ENCODE data around the gene KIF14.
A peak's percentile ranks its signal among the peaks of the same experiment; 100 is the strongest.
"Not testable (repeated sequence)": the region's sequence is repeated elsewhere in the genome, so short reads cannot be mapped to it uniquely, and the experiment has no call there.

Gene KIF14

DNA sequence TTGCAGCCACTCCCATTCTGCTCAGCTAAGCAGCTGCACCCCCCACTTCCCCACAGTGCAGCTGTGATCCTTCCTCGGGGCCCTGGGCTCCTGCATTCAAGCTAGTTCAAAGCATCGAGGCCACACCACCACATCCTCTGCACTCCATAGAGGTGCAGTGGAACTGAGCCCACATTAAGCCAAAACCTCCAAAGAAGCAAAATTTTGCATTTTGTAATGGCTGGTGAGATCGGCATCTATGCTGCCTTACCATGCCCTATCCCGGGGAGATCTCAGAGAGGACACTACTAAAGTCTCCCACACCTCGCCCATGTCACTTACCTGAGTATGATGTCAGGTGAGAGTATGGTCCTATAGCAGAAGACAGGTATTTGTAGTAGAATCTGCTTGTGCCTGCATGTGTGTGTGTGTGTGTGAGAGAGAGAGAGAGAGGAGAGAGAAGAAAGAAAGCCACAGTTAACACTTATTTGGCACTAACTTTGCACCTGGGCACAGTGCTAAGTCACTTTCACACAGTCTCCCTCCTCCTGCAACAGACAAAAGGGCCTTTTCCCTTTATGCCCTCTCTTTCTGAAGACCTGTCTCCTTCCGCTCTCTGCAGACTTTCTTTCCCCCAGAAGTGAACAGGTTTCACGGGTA lies 89.8 kb downstream of the KIF14 start:
- Histone ChIP-seq H3K4me3 (ENCODE audit: low read length) (no peak overlapping the region), H3K36me3 (ENCODE audit: insufficient read depth, low read length) (no peaks in the 10 kb centered on the region), H3K9me3 (replicated peaks; ENCODE audit: low read length) (no peaks in the 10 kb centered on the region), H3K27me3 (ENCODE audit: control insufficient read depth, insufficient read depth, low read length) (peaks cover 20% of the 10 kb centered on the region), H3K4me1 (ENCODE audit: control insufficient read depth, insufficient read depth, low read length) (peaks cover 7% of the 10 kb centered on the region), H3K9ac (ENCODE audit: low read depth, low read length) (no peak overlapping the region), H3K4me2 (ENCODE audit: low read length) (no peak overlapping the region)

DNA sequence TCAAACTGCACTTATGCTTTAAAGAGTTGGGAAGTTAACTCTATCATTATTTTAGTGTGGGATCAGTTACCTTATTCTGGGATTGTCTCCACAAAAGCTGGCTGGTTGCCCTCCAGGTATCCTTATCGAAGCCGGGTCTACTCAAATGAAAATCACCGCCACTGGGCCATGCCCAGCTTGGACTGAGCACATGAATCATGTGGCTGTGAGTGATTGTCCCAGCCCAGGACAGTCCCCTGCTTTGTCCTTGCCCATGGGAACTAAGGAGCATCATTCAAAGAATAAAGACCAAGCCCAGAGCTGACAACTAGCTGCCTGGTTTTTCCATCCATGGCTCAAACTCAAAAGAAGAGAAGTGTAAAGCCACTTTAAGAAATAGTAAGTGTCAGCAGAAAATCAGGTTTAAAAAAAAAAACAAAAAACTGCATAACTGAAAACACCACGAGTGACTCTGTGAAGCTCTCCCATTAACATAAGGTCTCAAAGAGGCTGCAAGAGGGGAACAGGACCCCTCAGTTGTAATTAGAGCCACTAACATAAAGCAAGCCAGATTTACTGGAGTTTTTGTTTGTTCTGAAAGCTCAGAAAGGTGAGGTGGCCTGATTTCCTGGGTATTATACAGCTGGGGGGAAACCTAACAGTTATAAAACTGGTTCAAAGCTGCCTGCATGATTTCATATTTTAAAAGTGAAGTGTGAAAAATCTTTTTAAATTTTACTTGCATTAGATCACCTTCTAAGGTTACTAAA lies 91.5 kb downstream of the KIF14 start:
- H3K36me3 ChIP-seq (ENCODE audit: insufficient read depth, low read length) = no peaks in the 10 kb centered on the region
- peaks cover 22% of the 10 kb centered on the region for H3K27me3 ChIP-seq (ENCODE audit: control insufficient read depth, insufficient read depth, low read length)
- no peak overlapping the region for H3K4me3 ChIP-seq (ENCODE audit: low read length)
- H3K4me1 ChIP-seq (ENCODE audit: control insufficient read depth, insufficient read depth, low read length) = peaks cover 7% of the 10 kb centered on the region
- H3K4me2 ChIP-seq (ENCODE audit: low read length) = no peak overlapping the region
- H3K9me3 ChIP-seq (replicated peaks; ENCODE audit: low read length) = no peaks in the 10 kb centered on the region
- no peak overlapping the region for H3K9ac ChIP-seq (ENCODE audit: low read depth, low read length)

GRCh38 chr1:200527670-200528069 lies 92.9 kb downstream of the KIF14 start:
- H3K4me2 ChIP-seq (ENCODE audit: low read length) = no peak overlapping the region
- H3K9ac ChIP-seq (ENCODE audit: low read depth, low read length) = no peak overlapping the region
- H3K4me1 ChIP-seq (ENCODE audit: control insufficient read depth, insufficient read depth, low read length) = peaks cover 7% of the 10 kb centered on the region
- peaks cover 19% of the 10 kb centered on the region for H3K27me3 ChIP-seq (ENCODE audit: control insufficient read depth, insufficient read depth, low read length)
- H3K9me3 ChIP-seq (replicated peaks; ENCODE audit: low read length) = no peaks in the 10 kb centered on the region
- no peaks in the 10 kb centered on the region for H3K36me3 ChIP-seq (ENCODE audit: insufficient read depth, low read length)
- H3K4me3 ChIP-seq (ENCODE audit: low read length) = no peak overlapping the region

- no peaks in the 10 kb centered on the region for H3K36me3 ChIP-seq (ENCODE audit: insufficient read depth, low read length)
- H3K4me1 ChIP-seq (ENCODE audit: control insufficient read depth, insufficient read depth, low read length) = peaks cover 7% of the 10 kb centered on the region
- H3K9ac ChIP-seq (ENCODE audit: low read depth, low read length) = no peak overlapping the region
- no peak overlapping the region for H3K4me2 ChIP-seq (ENCODE audit: low read length)
- H3K9me3 ChIP-seq (replicated peaks; ENCODE audit: low read length) = no peaks in the 10 kb centered on the region
- no peak overlapping the region for H3K4me3 ChIP-seq (ENCODE audit: low read length)
- peaks cover 16% of the 10 kb centered on the region for H3K27me3 ChIP-seq (ENCODE audit: control insufficient read depth, insufficient read depth, low read length)
These were observed 93.6 kb downstream of the KIF14 start for GRCh38 chr1:200526709-200527612.

DNA sequence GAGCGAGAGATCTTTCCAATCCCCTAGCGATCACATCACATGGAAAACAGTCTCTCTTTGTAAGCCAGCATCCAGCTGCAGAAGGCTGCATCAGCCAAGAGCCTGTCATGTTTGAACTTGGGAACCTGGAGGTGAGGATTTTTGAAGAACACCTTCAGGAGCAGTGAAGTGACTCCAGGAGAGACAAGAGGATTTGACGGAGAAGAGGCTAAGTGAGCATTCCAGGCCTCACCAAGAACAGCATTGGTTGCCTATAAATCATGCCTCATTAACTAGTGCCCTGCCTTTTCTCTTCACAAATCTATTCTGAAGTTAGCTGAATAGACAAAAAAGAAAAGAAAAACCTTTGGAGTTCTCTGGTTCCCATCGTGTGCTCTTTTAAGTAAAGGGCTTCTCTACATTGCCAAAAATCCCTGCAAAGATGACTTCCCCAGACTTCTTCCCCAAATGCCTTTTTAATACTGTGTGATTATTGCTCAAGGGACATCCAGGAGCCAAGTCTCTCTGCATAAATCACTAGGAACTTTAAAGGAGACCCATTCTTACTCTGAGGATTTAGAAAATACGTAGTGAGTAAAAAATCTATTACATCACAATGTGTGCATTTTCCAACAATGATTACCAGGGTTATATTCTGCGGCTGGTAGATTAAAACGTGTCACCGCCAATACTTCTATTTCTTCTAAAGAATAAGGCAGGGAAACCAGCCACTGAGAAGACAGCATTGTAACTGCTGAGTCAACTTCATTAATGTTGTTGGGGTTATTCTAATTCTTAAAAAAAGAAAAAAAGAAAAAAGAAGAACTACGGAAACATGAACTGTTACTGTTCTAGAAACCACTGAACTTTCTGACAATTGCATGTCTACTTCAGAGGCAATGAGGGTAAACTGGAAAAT lies 95.2 kb downstream of the KIF14 start:
- Histone ChIP-seq H3K4me1 (ENCODE audit: control insufficient read depth, insufficient read depth, low read length) (peaks cover 7% of the 10 kb centered on the region), H3K27me3 (ENCODE audit: control insufficient read depth, insufficient read depth, low read length) (peaks cover 5% of the 10 kb centered on the region), H3K4me3 (ENCODE audit: low read length) (no peak overlapping the region), H3K9me3 (replicated peaks; ENCODE audit: low read length) (no peaks in the 10 kb centered on the region), H3K36me3 (ENCODE audit: insufficient read depth, low read length) (no peaks in the 10 kb centered on the region), H3K4me2 (ENCODE audit: low read length) (no peak overlapping the region), H3K9ac (ENCODE audit: low read depth, low read length) (no peak overlapping the region)

GRCh38 chr1:200524551-200524950 lies 96.0 kb downstream of the KIF14 start:
- not testable (repeated sequence) for H3K4me3 ChIP-seq (ENCODE audit: low read length); H3K4me1 ChIP-seq (ENCODE audit: control insufficient read depth, insufficient read depth, low read length); H3K4me2 ChIP-seq (ENCODE audit: low read length); H3K9ac ChIP-seq (ENCODE audit: low read depth, low read length); H3K9me3 ChIP-seq (replicated peaks; ENCODE audit: low read length); H3K36me3 ChIP-seq (ENCODE audit: insufficient read depth, low read length); H3K27me3 ChIP-seq (ENCODE audit: control insufficient read depth, insufficient read depth, low read length)

GRCh38 chr1:200524092-200524491 lies 96.5 kb downstream of the KIF14 start:
- no peak overlapping the region for H3K4me2 ChIP-seq (ENCODE audit: low read length)
- H3K36me3 ChIP-seq (ENCODE audit: insufficient read depth, low read length) = no peaks in the 10 kb centered on the region
- peaks cover 7% of the 10 kb centered on the region for H3K4me1 ChIP-seq (ENCODE audit: control insufficient read depth, insufficient read depth, low read length)
- H3K4me3 ChIP-seq (ENCODE audit: low read length) = no peak overlapping the region
- H3K9ac ChIP-seq (ENCODE audit: low read depth, low read length) = no peak overlapping the region
- peaks cover 3% of the 10 kb centered on the region for H3K27me3 ChIP-seq (ENCODE audit: control insufficient read depth, insufficient read depth, low read length)
- H3K9me3 ChIP-seq (replicated peaks; ENCODE audit: low read length) = no peaks in the 10 kb centered on the region

GRCh38 chr1:200520735-200521134 lies 99.8 kb downstream of the KIF14 start:
- H3K27me3 ChIP-seq (ENCODE audit: control insufficient read depth, insufficient read depth, low read length) = peaks cover 3% of the 10 kb centered on the region
- H3K4me3 ChIP-seq (ENCODE audit: low read length) = no peak overlapping the region
- no peak overlapping the region for H3K9ac ChIP-seq (ENCODE audit: low read depth, low read length)
- H3K4me1 ChIP-seq (ENCODE audit: control insufficient read depth, insufficient read depth, low read length) = no peaks in the 10 kb centered on the region
- no peaks in the 10 kb centered on the region for H3K9me3 ChIP-seq (replicated peaks; ENCODE audit: low read length)
- no peaks in the 10 kb centered on the region for H3K36me3 ChIP-seq (ENCODE audit: insufficient read depth, low read length)
- no peak overlapping the region for H3K4me2 ChIP-seq (ENCODE audit: low read length)

DNA sequence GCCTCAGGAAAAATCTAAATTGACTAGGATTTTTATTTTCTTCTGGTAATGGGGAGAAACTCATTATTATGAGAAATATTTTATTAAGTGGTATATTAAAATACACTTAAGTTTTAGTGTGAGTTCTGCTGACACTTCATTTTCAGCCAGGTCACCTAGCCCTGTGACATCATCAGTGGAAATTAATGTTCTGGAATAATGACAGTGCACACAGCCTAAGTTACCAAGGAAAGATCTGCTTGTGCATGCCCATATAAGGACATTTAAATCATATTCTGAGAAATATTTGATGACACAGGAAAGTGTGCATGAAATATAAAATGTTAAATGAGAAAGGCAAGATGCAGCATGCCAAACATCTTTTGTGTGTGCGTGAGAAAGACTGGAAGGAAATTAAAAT lies 102.0 kb downstream of the KIF14 start:
- no peak overlapping the region for H3K4me2 ChIP-seq (ENCODE audit: low read length)
- peaks cover 4% of the 10 kb centered on the region for H3K27me3 ChIP-seq (ENCODE audit: control insufficient read depth, insufficient read depth, low read length)
- no peaks in the 10 kb centered on the region for H3K36me3 ChIP-seq (ENCODE audit: insufficient read depth, low read length)
- H3K4me3 ChIP-seq (ENCODE audit: low read length) = no peak overlapping the region
- no peaks in the 10 kb centered on the region for H3K9me3 ChIP-seq (replicated peaks; ENCODE audit: low read length)
- H3K4me1 ChIP-seq (ENCODE audit: control insufficient read depth, insufficient read depth, low read length) = no peaks in the 10 kb centered on the region
- no peak overlapping the region for H3K9ac ChIP-seq (ENCODE audit: low read depth, low read length)

- Histone ChIP-seq H3K36me3 (ENCODE audit: insufficient read depth, low read length) (no peaks in the 10 kb centered on the region), H3K27me3 (ENCODE audit: control insufficient read depth, insufficient read depth, low read length) (peaks cover 4% of the 10 kb centered on the region), H3K4me2 (ENCODE audit: low read length) (peak overlapping the region; percentile 64), H3K9ac (ENCODE audit: low read depth, low read length) (peak overlapping the region; percentile 59), H3K4me3 (ENCODE audit: low read length) (no peak overlapping the region), H3K9me3 (replicated peaks; ENCODE audit: low read length) (no peaks in the 10 kb centered on the region), H3K4me1 (ENCODE audit: control insufficient read depth, insufficient read depth, low read length) (peaks cover 3% of the 10 kb centered on the region)
These were observed 108.4 kb downstream of the KIF14 start for GRCh38 chr1:200512191-200512590.

GRCh38 chr1:200510228-200510623 lies 110.3 kb downstream of the KIF14 start:
- Histone ChIP-seq H3K4me1 (ENCODE audit: control insufficient read depth, insufficient read depth, low read length) (peaks cover 3% of the 10 kb centered on the region), H3K9ac (ENCODE audit: low read depth, low read length) (no peak overlapping the region), H3K4me3 (ENCODE audit: low read length) (no peak overlapping the region), H3K36me3 (ENCODE audit: insufficient read depth, low read length) (no peaks in the 10 kb centered on the region), H3K4me2 (ENCODE audit: low read length) (no peak overlapping the region), H3K9me3 (replicated peaks; ENCODE audit: low read length) (no peaks in the 10 kb centered on the region), H3K27me3 (ENCODE audit: control insufficient read depth, insufficient read depth, low read length) (peaks cover 17% of the 10 kb centered on the region)

Measured in skeletal muscle satellite cell (primary cell).